GM23338 (cell line): Measurements from ENCODE around the gene RNF13. TPM values are rescaled to one million over a fixed set of nuclear protein-coding genes. Genes with fewer than 3 reads are reported as not detected.

Experiments used
- ATAC-seq: fragments of 200-7000 bp; cut with Tn5 transposase; 3 replicates; pipeline ENCODE4 v1.9.1; 2020
- DNase-seq: peaks from one replicate; pipeline ENCODE4 v3.0.0-alpha.2; 2015; ENCODE audit warnings: low spot score
- H2AFZ ChIP-seq: fragments of 200-600 bp; sonication (generic); 2 replicates; pipeline ENCODE4 v1.8.0; 2016; ENCODE audit warnings: antibody characterized with exemption, mild to moderate bottlenecking, moderate library complexity
- H3F3A ChIP-seq: fragments of 200-600 bp; sonication (generic); replicated peaks from 2 replicates; pipeline ENCODE4 v1.8.0; 2017; ENCODE audit warnings: antibody characterized with exemption, mixed run types, low read depth
- H3K27ac ChIP-seq: fragments of 200-600 bp; sonication (generic); 2 replicates; pipeline ENCODE4 v1.6.1; 2016; ENCODE audit warnings: low read depth
- H3K27me3 ChIP-seq: fragments of 200-600 bp; sonication (generic); 2 replicates; pipeline ENCODE4 v1.8.0; 2016; ENCODE audit warnings: mild to moderate bottlenecking, mixed run types, moderate library complexity; ENCODE audit not compliant: insufficient read depth
- H3K36me3 ChIP-seq: fragments of 200-600 bp; sonication (generic); 2 replicates; pipeline ENCODE4 v1.8.0; 2016; ENCODE audit warnings: mild to moderate bottlenecking; ENCODE audit not compliant: insufficient read depth
- H3K4me1 ChIP-seq: fragments of 200-600 bp; sonication (generic); 2 replicates; pipeline ENCODE4 v1.8.0; 2016; ENCODE audit warnings: mild to moderate bottlenecking, moderate library complexity; ENCODE audit not compliant: insufficient read depth
- H3K4me2 ChIP-seq: fragments of 200-600 bp; sonication (generic); 2 replicates; pipeline ENCODE4 v1.7.1; 2017; ENCODE audit warnings: mixed run types
- H3K4me3 ChIP-seq: fragments of 200-600 bp; sonication (generic); 2 replicates; pipeline ENCODE4 v1.6.1; 2016; ENCODE audit warnings: mixed run types
- H3K79me2 ChIP-seq: fragments of 200-600 bp; sonication (generic); replicated peaks from 2 replicates; pipeline ENCODE4 v1.8.0; 2017; ENCODE audit warnings: mild to moderate bottlenecking; ENCODE audit not compliant: insufficient read depth
- H3K9me2 ChIP-seq: fragments of 200-600 bp; sonication (generic); 2 replicates; pipeline ENCODE4 v1.8.0; 2017; ENCODE audit not compliant: insufficient read depth
- H4K20me1 ChIP-seq: fragments of 200-600 bp; sonication (generic); replicated peaks from 2 replicates; pipeline ENCODE4 v1.8.0; 2017; ENCODE audit warnings: mild to moderate bottlenecking; ENCODE audit not compliant: insufficient read depth
- H3K27ac Mint-ChIP-seq: 2 replicates; pipeline ENCODE4 v1.8.0; 2020; ENCODE audit warnings: inconsistent platforms, mild to moderate bottlenecking, moderate library complexity, mixed read lengths
- H3K27me3 Mint-ChIP-seq: 3 replicates; pipeline ENCODE4 v1.8.0; 2022; ENCODE audit warnings: low read depth, mild to moderate bottlenecking, moderate library complexity, mixed read lengths, inconsistent platforms; ENCODE audit not compliant: insufficient read depth, poor library complexity
- H3K36me3 Mint-ChIP-seq: 3 replicates; pipeline ENCODE4 v1.8.0; 2021; ENCODE audit warnings: low read depth, mild to moderate bottlenecking, inconsistent platforms, moderate library complexity, mixed read lengths
- H3K4me1 Mint-ChIP-seq: 3 replicates; pipeline ENCODE4 v1.8.0; 2020; ENCODE audit warnings: mild to moderate bottlenecking, inconsistent platforms, mixed read lengths
- H3K4me3 Mint-ChIP-seq: 3 replicates; pipeline ENCODE4 v1.8.0; 2021; ENCODE audit warnings: moderate library complexity, mild to moderate bottlenecking, inconsistent platforms, mixed read lengths
- H3K9me3 Mint-ChIP-seq: 3 replicates; pipeline ENCODE4 v1.8.0; 2020; ENCODE audit warnings: moderate library complexity, mild to moderate bottlenecking, inconsistent platforms, mixed read lengths
- CREB1 ChIP-seq: fragments of 250-450 bp; sonication (Bioruptor Pico); IDR thresholded peaks from 2 replicates; pipeline ENCODE4 v1.5.0; 2020; ENCODE audit warnings: low read depth, mild to moderate bottlenecking, moderate library complexity
- EZH2 ChIP-seq: fragments of 200-600 bp; sonication (generic); IDR thresholded peaks from one replicate; pipeline ENCODE4 v1.8.0; 2017; ENCODE audit warnings: antibody characterized with exemption, mild to moderate bottlenecking, low read depth; ENCODE audit not compliant: unreplicated experiment
- EZH2phosphoT487 ChIP-seq: fragments of 200-600 bp; sonication (generic); IDR thresholded peaks from one replicate; pipeline ENCODE4 v1.8.1; 2018; ENCODE audit warnings: antibody characterized with exemption; ENCODE audit not compliant: unreplicated experiment
- JUNB ChIP-seq: IDR thresholded peaks from one replicate; pipeline ENCODE4 v1.6.1; 2016; ENCODE audit warnings: antibody characterized with exemption; ENCODE audit not compliant: unreplicated experiment
- NANOG ChIP-seq: IDR thresholded peaks from 2 replicates; pipeline ENCODE4 v1.6.1; 2016; ENCODE audit warnings: antibody characterized with exemption, borderline replicate concordance
- POLR2AphosphoS5 ChIP-seq: IDR thresholded peaks from 2 replicates; pipeline ENCODE4 v1.6.1; 2016; ENCODE audit warnings: antibody characterized with exemption, low read depth
- REST ChIP-seq: IDR thresholded peaks from one replicate; pipeline ENCODE4 v1.6.1; 2018; ENCODE audit warnings: antibody characterized with exemption; ENCODE audit not compliant: unreplicated experiment
- STAT1 ChIP-seq: IDR thresholded peaks from one replicate; pipeline ENCODE4 v1.6.1; 2016; ENCODE audit warnings: antibody characterized with exemption; ENCODE audit not compliant: unreplicated experiment
- ZNF114 ChIP-seq: fragments of 250-450 bp; sonication (Bioruptor Pico); IDR thresholded peaks from 2 replicates; pipeline ENCODE4 v1.5.0; 2020; ENCODE audit warnings: mild to moderate bottlenecking, moderate library complexity
- ZNF331 ChIP-seq: fragments of 250-450 bp; sonication (Bioruptor Pico); IDR thresholded peaks from 2 replicates; pipeline ENCODE4 v1.5.0; 2020; ENCODE audit warnings: low read depth, mild to moderate bottlenecking, moderate library complexity
- ZNF462 ChIP-seq: fragments of 250-450 bp; sonication (Bioruptor Pico); IDR thresholded peaks from 2 replicates; pipeline ENCODE4 v1.5.0; 2020; ENCODE audit warnings: mild to moderate bottlenecking, moderate library complexity
- polyA plus RNA-seq: library from polyadenylated mRNA; unstranded; fragments of >200 nt; fragmentation: Nextera tagmentation; extraction: Ambion mirVana; gene quantifications from 2 replicates; pipeline ENCODE4 v1.2.1, GENCODE V29; 2016
- total RNA-seq: library from RNA; depleted of rRNA; stranded (reverse); fragments of >200 nt; shearing (Covaris generic); gene quantifications from 2 replicates; pipeline ENCODE4 v1.2.3, GENCODE V29; 2014
- TF ChIP-seq, protein P1 (sequence below), 2 experiments: fragments of 200-600 bp in 1 of 2; sonication (generic) in 1 of 2; conservative IDR thresholded peaks; 2 replicates each; pipeline versions ENCODE4 v1.5.1 to v1.6.1; 2016 to 2017; ENCODE audit warnings: antibody characterized with exemption in 2 of 2, low read depth in 2 of 2, mild to moderate bottlenecking in 2 of 2, moderate library complexity in 1 of 2
- TF ChIP-seq, protein P2 (sequence below): IDR thresholded peaks from 2 replicates; pipeline ENCODE4 v1.6.1; 2016; ENCODE audit warnings: antibody characterized with exemption

RNF13 gene
- total and polyA plus RNA-seq, 2 experiments from 2014 or later = 46.3 to 101 TPM

GRCh38 chr3:149810846-149811245, 2.2 kb upstream of the RNF13 start:
- Mint-ChIP-seq H3K36me3 (no peaks in the 10 kb centered on the region; the same call in 2 of the 3 replicates), H3K27me3 (peaks cover 3% of the 10 kb centered on the region), H3K4me1 (peaks cover 23% of the 10 kb centered on the region), H3K4me3 (no peak overlapping the region), H3K27ac (no peak overlapping the region), H3K9me3 (no peaks in the 10 kb centered on the region)
- H3K4me3 ChIP-seq = no peak overlapping the region
- H3F3A ChIP-seq = 0 out of 2 replicates have a peak, but pooled peaks cover 4% of the 10 kb centered on the region
- no peaks in the 10 kb centered on the region for H3K27me3 ChIP-seq
- H3K36me3 ChIP-seq = no peaks in the 10 kb centered on the region
- H3K4me2 ChIP-seq = no peak overlapping the region
- H3K27ac ChIP-seq = no peak overlapping the region
- peaks cover 6% of the 10 kb centered on the region; the same call in 1 of the 2 replicates for H4K20me1 ChIP-seq
- DNase-seq (no peak), ATAC-seq (no peak)
- no peak overlapping the region for H2AFZ ChIP-seq
- peaks cover 22% of the 10 kb centered on the region for H3K4me1 ChIP-seq
- no peaks in the 10 kb centered on the region for H3K9me2 ChIP-seq
- H3K79me2 ChIP-seq = peaks cover 21% of the 10 kb centered on the region
- TF ChIP-seq ZNF331 (CRISPR knock-in tag) (no peak), CREB1 (CRISPR knock-in tag) (no peak), POLR2AphosphoS5 (no peak), EZH2phosphoT487 (no peak), ZNF114 (CRISPR knock-in tag) (no peak), REST (no peak), ZNF462 (CRISPR knock-in tag) (no peak), STAT1 (no peak), EZH2 (no peak), NANOG (no peak), JUNB (no peak)
- TF ChIP-seq, protein P1, sequence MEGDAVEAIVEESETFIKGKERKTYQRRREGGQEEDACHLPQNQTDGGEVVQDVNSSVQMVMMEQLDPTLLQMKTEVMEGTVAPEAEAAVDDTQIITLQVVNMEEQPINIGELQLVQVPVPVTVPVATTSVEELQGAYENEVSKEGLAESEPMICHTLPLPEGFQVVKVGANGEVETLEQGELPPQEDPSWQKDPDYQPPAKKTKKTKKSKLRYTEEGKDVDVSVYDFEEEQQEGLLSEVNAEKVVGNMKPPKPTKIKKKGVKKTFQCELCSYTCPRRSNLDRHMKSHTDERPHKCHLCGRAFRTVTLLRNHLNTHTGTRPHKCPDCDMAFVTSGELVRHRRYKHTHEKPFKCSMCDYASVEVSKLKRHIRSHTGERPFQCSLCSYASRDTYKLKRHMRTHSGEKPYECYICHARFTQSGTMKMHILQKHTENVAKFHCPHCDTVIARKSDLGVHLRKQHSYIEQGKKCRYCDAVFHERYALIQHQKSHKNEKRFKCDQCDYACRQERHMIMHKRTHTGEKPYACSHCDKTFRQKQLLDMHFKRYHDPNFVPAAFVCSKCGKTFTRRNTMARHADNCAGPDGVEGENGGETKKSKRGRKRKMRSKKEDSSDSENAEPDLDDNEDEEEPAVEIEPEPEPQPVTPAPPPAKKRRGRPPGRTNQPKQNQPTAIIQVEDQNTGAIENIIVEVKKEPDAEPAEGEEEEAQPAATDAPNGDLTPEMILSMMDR (conservative IDR thresholded peaks at IDR 0.05; ENCODE audit: low read depth in 2 of 2) = no peak
- TF ChIP-seq, protein P2, sequence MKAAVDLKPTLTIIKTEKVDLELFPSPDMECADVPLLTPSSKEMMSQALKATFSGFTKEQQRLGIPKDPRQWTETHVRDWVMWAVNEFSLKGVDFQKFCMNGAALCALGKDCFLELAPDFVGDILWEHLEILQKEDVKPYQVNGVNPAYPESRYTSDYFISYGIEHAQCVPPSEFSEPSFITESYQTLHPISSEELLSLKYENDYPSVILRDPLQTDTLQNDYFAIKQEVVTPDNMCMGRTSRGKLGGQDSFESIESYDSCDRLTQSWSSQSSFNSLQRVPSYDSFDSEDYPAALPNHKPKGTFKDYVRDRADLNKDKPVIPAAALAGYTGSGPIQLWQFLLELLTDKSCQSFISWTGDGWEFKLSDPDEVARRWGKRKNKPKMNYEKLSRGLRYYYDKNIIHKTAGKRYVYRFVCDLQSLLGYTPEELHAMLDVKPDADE = no peak
